CD8-positive, alpha-beta memory T cell (primary cell): ENCODE data around the gene MFSD6. TPM values are rescaled to one million over a fixed set of nuclear protein-coding genes. Genes with fewer than 3 reads are reported as not detected.

ENCODE experiments used
- CTCF ChIA-PET: fragments of 350-600 bp; sonication (Branson Sonifier 250); formaldehyde crosslinking; loops from one replicate; lab custom pipeline; 2021; ENCODE audit warnings: antibody characterized with exemption; lab: Charles Lee
- POLR2A ChIA-PET: fragments of 350-600 bp; sonication (Branson Sonifier 250); formaldehyde crosslinking; loops from one replicate; lab custom pipeline; 2021; ENCODE audit warnings: antibody characterized with exemption; lab: Charles Lee
- DNase-seq, 5 donors: peaks; one replicate each; pipeline versions ENCODE4 v3.0.0 to v3.0.0-alpha.2; 2020 to 2022; ENCODE audit warnings: mixed read lengths in 1 of 5
- H3K27ac ChIP-seq: one replicate; pipeline ENCODE4 v1.7.0; 2013; ENCODE audit warnings: low read depth, mild to moderate bottlenecking, low read length, moderate library complexity
- H3K27me3 ChIP-seq: 2 replicates; pipeline ENCODE4 v1.7.0; 2013; ENCODE audit warnings: low read length, mild to moderate bottlenecking; ENCODE audit not compliant: insufficient read depth, poor library complexity, severe bottlenecking
- H3K36me3 ChIP-seq: 2 replicates; pipeline ENCODE4 v1.7.0; 2013; ENCODE audit warnings: mild to moderate bottlenecking, low read length, moderate library complexity; ENCODE audit not compliant: insufficient read depth
- H3K4me1 ChIP-seq: 2 replicates; pipeline ENCODE4 v1.7.0; 2013; ENCODE audit warnings: mild to moderate bottlenecking, low read length, moderate library complexity; ENCODE audit not compliant: insufficient read depth
- H3K4me3 ChIP-seq: 2 replicates; pipeline ENCODE4 v1.7.0; 2013; ENCODE audit warnings: mild to moderate bottlenecking, low read length
- H3K9me3 ChIP-seq: 2 replicates; pipeline ENCODE4 v1.7.0; 2013; ENCODE audit warnings: mild to moderate bottlenecking, low read length
- H3K27ac Mint-ChIP-seq, 8 donors: one replicate each; pipeline ENCODE4 v1.8.0; 2020 to 2021; ENCODE audit warnings: mixed read lengths in 8 of 8, mild to moderate bottlenecking in 6 of 8, inconsistent platforms in 3 of 8, moderate library complexity in 3 of 8
- H3K27me3 Mint-ChIP-seq, 2 donors: one replicate each; pipeline ENCODE4 v1.8.0; 2020 to 2021; ENCODE audit warnings: mixed read lengths in 2 of 2, mild to moderate bottlenecking in 1 of 2, moderate library complexity in 1 of 2
- H3K36me3 Mint-ChIP-seq, 3 donors: one replicate each; pipeline ENCODE4 v1.8.0; 2020 to 2021; ENCODE audit warnings: mixed read lengths in 3 of 3, inconsistent platforms in 1 of 3, mild to moderate bottlenecking in 1 of 3
- H3K4me1 Mint-ChIP-seq, 3 donors: one replicate each; pipeline ENCODE4 v1.8.0; 2020 to 2021; ENCODE audit warnings: mixed read lengths in 3 of 3, inconsistent platforms in 1 of 3, mild to moderate bottlenecking in 1 of 3
- H3K4me3 Mint-ChIP-seq, 7 donors: one replicate each; pipeline ENCODE4 v1.8.0; 2020 to 2021; ENCODE audit warnings: mixed read lengths in 7 of 7, mild to moderate bottlenecking in 6 of 7, moderate library complexity in 4 of 7, inconsistent platforms in 2 of 7
- H3K9me3 Mint-ChIP-seq, 5 donors: one replicate each; pipeline ENCODE4 v1.8.0; 2020 to 2022; ENCODE audit warnings: mixed read lengths in 5 of 5, mild to moderate bottlenecking in 3 of 5, moderate library complexity in 2 of 5, inconsistent platforms in 1 of 5
- polyA plus RNA-seq: library from polyadenylated mRNA; unstranded; fragments of 300-500 nt; fragmentation: Illumina TruSeq; gene quantifications from one replicate; pipeline ENCODE4 v1.2.3, GENCODE V29; 2021
- total RNA-seq, 2 experiments: library from RNA; stranded (reverse); gene quantifications; one replicate each; pipeline ENCODE4 v1.2.3, GENCODE V29; 2021

Gene MFSD6
- total and polyA plus RNA-seq, 3 experiments from 2014 or later: 31.8 to 65.7 (median 64.9) TPM

DNA sequence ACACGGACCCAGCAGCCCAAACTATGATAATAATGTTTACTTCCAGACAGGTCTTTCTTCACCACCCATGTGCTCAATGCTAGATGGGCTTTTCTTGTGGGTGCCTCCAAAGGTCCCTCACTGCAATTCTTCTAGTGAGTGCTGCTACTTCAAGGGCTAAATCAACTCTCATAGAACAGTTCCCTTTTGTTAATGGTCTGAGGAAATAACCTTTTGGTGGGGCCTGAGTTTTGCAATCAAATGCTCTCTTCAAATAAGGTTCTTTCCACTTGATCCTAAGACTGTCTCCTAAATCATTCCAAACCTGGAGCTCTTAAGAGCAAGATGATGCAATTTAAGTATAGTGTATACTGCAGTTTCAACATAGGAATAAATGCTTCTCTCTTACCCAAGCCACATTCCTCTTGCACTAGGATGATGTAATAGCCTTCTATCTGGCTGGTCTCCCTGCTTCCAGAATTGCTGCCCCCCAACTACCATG, 120.4 kb downstream of the MFSD6 start:
- H3K36me3 Mint-ChIP-seq: peaks cover 3 to 10% (median 4%) of the 10 kb centered on the region in 3 donors
- H3K27me3 Mint-ChIP-seq: no peaks in the 10 kb centered on the region
- H3K27me3 ChIP-seq: no peaks in the 10 kb centered on the region
- no peak overlapping the region for H3K4me3 ChIP-seq
- ChIA-PET POLR2A (no interaction called here), CTCF (no interaction called here)
- no peaks in the 10 kb centered on the region for H3K9me3 Mint-ChIP-seq
- H3K4me1 ChIP-seq: peaks cover 38% of the 10 kb centered on the region
- H3K4me1 Mint-ChIP-seq: peaks cover 30 to 75% (median 65%) of the 10 kb centered on the region in 3 donors
- no peak overlapping the region for H3K4me3 Mint-ChIP-seq
- H3K36me3 ChIP-seq: no peaks in the 10 kb centered on the region
- no peak overlapping the region for H3K27ac ChIP-seq
- H3K27ac Mint-ChIP-seq: peak overlapping the region in 3 of 8 donors; percentile 2 to 65 (median 5)
- no peaks in the 10 kb centered on the region for H3K9me3 ChIP-seq
- DNase-seq: no peak

DNA sequence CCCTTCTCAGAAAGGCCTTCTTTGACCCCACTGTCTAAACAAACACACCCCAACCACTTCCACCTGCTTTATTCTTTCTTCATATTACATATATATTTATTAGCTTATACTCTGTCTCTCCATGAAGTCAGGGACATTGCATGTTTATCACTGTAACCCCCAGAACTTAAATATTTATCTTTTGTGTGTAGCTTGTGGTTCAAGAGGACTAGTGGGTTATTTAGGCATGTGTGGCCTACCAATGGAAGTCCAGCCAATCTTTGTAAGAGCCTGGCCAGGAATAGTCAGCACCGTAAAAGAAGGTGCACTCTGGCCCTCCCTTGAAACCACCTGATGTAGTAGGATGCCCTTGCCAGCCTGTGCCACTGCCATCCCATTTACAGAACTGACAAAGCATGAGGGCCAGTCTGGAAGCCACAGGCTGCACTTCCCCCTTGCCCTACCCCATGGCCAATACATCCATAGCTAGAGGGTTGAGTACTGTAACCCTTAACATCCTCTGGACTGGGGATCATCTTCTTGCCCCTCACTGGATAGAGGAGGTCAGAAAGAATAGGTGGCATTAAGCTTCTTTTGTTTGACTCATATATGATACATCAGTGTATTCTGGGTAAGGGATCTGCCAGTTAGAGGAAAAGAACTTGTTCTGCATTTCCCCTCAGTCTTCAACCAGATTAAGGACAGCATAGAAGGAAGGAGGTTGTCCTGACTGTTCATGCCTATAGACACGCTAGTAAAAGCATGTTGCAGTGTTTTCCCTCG, 121.5 kb downstream of the MFSD6 start:
- POLR2A ChIA-PET: no interaction called here
- no peaks in the 10 kb centered on the region for H3K27me3 ChIP-seq
- CTCF ChIA-PET: interaction anchor here (1.3 kb wide), 1 partner anchor 147 kb away, joined by 3 read pairs; no protein-coding TSS in a partner anchor
- DNase-seq: no peak
- H3K27ac ChIP-seq: no peak overlapping the region
- H3K4me1 ChIP-seq: peaks cover 44% of the 10 kb centered on the region
- H3K9me3 ChIP-seq: no peaks in the 10 kb centered on the region
- Mint-ChIP-seq H3K4me1 (peaks cover 35 to 77% (median 71%) of the 10 kb centered on the region in 3 donors), H3K27ac (peak overlapping the region in 4 of 8 donors; percentile 19 to 62 (median 38)), H3K4me3 (peak overlapping the region in 1 of 7 donors; percentile 22), H3K9me3 (no peaks in the 10 kb centered on the region), H3K36me3 (peaks cover 0 to 8% (median 6%) of the 10 kb centered on the region in 3 donors), H3K27me3 (no peaks in the 10 kb centered on the region)
- H3K36me3 ChIP-seq: no peaks in the 10 kb centered on the region
- no peak overlapping the region for H3K4me3 ChIP-seq

GRCh38 chr2:190530248-190530900, 122.2 kb downstream of the MFSD6 start:
- no peak for DNase-seq
- no peaks in the 10 kb centered on the region for H3K27me3 Mint-ChIP-seq

DNA sequence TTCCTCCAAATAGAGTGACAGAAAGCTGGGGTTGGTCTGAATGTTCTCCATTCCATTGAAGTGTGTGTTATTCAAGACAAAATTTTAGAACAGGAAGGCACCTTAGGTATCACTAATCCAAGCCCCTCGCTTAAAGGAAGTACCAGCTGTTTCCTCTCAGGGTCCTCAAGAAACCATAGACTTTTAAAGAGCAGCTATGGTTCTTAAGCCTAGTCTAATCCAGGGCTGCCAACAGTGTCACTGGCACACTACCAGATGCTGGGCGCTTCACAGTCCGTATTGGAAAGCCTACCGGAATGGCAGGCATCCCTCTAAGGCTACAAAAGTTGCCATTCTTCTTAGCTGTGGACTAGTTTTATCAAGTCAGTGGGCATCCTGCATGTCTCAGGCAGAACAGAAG, 124.4 kb downstream of the MFSD6 start:
- H3K36me3 Mint-ChIP-seq: peaks cover 3 to 12% (median 11%) of the 10 kb centered on the region in 3 donors

More at GRCh38 chr2:190530248-190530900, 122.2 kb downstream of the MFSD6 start:
- Mint-ChIP-seq H3K36me3 (peaks cover 0 to 11% (median 6%) of the 10 kb centered on the region in 3 donors), H3K4me3 (peak overlapping the region in 1 of 7 donors; percentile 22), H3K9me3 (no peaks in the 10 kb centered on the region), H3K27ac (peak overlapping the region in 2 of 8 donors; percentile 29 to 41), H3K4me1 (peaks cover 36 to 78% (median 77%) of the 10 kb centered on the region in 3 donors)
- ChIA-PET CTCF (interaction anchor here (1.3 kb wide), 1 partner anchor 148 kb away, joined by 3 read pairs; no protein-coding TSS in a partner anchor), POLR2A (no interaction called here)
- Histone ChIP-seq H3K4me3 (no peak overlapping the region), H3K27ac (no peak overlapping the region), H3K4me1 (peaks cover 44% of the 10 kb centered on the region), H3K9me3 (no peaks in the 10 kb centered on the region), H3K36me3 (no peaks in the 10 kb centered on the region), H3K27me3 (no peaks in the 10 kb centered on the region)

DNA sequence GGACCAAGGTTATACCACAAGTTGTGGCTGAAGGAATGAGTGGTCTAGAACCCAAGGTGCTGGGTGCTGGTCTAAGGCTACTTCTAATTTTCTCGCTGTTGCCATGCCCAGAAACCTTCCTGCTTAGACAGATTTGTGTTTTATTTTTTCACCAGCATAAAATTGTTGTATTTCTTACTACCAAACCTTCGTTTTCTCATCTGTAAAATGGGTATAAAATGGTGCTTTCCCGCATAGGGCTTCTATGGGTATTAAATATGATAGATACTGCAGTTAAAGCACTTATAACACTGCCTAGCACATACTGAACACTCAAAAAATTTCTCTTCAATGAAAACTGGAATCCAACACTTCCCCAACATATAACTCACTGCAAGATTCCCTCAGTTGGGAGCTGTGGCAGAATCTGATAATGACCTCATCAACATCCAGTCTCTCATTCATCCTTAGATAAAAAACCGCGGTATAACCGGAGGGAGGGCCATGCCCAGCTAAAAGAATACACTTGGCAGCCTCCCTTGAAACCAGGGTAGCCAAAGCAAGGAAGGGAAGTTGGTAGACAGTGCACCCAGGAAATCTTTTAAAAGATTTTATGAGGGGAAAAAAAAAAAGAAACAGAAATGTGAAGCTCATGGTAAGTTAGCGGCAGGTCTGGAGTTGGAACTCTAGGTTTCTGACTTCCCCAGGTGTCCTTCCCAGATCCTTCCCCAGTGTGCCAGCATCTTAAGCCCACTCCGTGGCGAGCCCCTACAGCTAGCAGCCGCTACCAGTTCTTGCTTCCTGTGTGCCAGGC, 125.2 kb downstream of the MFSD6 start:
- peaks cover 0 to 16% (median 12%) of the 10 kb centered on the region in 3 donors for H3K36me3 Mint-ChIP-seq
- DNase-seq: peak in 1 of 5 donors; percentile 7
- Histone ChIP-seq H3K4me3 (peak overlapping the region; percentile 92), H3K9me3 (no peaks in the 10 kb centered on the region), H3K27ac (peak overlapping the region; percentile 93), H3K27me3 (no peaks in the 10 kb centered on the region), H3K4me1 (peaks cover 52% of the 10 kb centered on the region), H3K36me3 (no peaks in the 10 kb centered on the region)
- ChIA-PET CTCF (interaction anchor here (0.7 to 1.0 kb wide), 4 partner anchors 16 to 147 kb away, joined by 4 to 6 read pairs (median 5); partner anchors contain the start of gene NAB1), POLR2A (interaction anchor here (0.7 to 2.3 kb wide), 14 partner anchors 10 to 749 kb away, joined by 3 to 31 read pairs (median 5); partner anchors contain the start of genes GLS, ORMDL1 and PMS1)
- peaks cover 39 to 77% (median 74%) of the 10 kb centered on the region in 3 donors for H3K4me1 Mint-ChIP-seq
- H3K9me3 Mint-ChIP-seq: peaks cover under 1 to 8% (median 4%) of the 10 kb centered on the region in 5 donors
- peak overlapping the region; percentile 99 to 100 (median 100) for H3K27ac Mint-ChIP-seq
- peak overlapping the region; percentile 95 to 99 (median 98) for H3K4me3 Mint-ChIP-seq
- H3K27me3 Mint-ChIP-seq: no peaks in the 10 kb centered on the region

More for the DNA sequence above, 124.4 kb downstream of the MFSD6 start:
- no peaks in the 10 kb centered on the region for H3K27me3 ChIP-seq
- H3K36me3 ChIP-seq: no peaks in the 10 kb centered on the region
- peaks cover 39 to 83% (median 78%) of the 10 kb centered on the region in 3 donors for H3K4me1 Mint-ChIP-seq
- no peaks in the 10 kb centered on the region for H3K27me3 Mint-ChIP-seq
- no peak overlapping the region for H3K4me3 ChIP-seq
- no peaks in the 10 kb centered on the region for H3K9me3 ChIP-seq
- no peak overlapping the region for H3K27ac ChIP-seq
- DNase-seq: no peak
- H3K9me3 Mint-ChIP-seq: peaks cover 0 to 4% (median 3%) of the 10 kb centered on the region in 5 donors
- peaks cover 52% of the 10 kb centered on the region for H3K4me1 ChIP-seq
- H3K4me3 Mint-ChIP-seq: peak overlapping the region in 6 of 7 donors; percentile 29 to 99 (median 96)
- peak overlapping the region in 7 of 8 donors; percentile 50 to 100 (median 99) for H3K27ac Mint-ChIP-seq
- ChIA-PET CTCF (no interaction called here), POLR2A (no interaction called here)

DNA sequence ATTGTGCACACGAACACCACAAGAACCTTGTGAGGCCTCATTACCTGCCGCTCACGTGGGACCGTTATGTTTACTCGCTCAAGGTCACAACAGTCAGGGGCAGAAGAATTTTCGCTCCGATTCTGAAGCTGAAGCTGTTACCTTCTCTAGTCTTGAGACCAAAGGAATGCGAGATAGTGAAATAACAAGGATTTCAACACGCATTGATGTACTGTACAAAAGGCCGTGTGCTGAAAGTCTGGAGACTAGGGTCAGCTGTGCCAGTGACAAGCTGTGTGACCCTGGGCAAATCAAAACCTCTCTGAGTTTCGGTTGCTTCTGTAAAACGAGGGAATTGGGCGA, 125.8 kb downstream of the MFSD6 start:
- H3K4me3 Mint-ChIP-seq: peak overlapping the region; percentile 95 to 99 (median 98)
- peaks cover 0 to 22% (median 13%) of the 10 kb centered on the region in 3 donors for H3K36me3 Mint-ChIP-seq
- H3K4me1 ChIP-seq: peaks cover 52% of the 10 kb centered on the region
- H3K9me3 ChIP-seq: peaks cover 2% of the 10 kb centered on the region
- CTCF ChIA-PET: interaction anchor here (0.7 to 1.0 kb wide), 4 partner anchors 17 to 146 kb away, joined by 4 to 6 read pairs (median 5); partner anchors contain the start of gene NAB1
- H3K27me3 ChIP-seq: no peaks in the 10 kb centered on the region
- no peaks in the 10 kb centered on the region for H3K36me3 ChIP-seq
- POLR2A ChIA-PET: interaction anchor here (0.7 to 2.3 kb wide), 15 partner anchors 11 to 750 kb away, joined by 3 to 31 read pairs (median 5); partner anchors contain the start of genes GLS, ORMDL1 and PMS1
- peaks cover 5 to 13% (median 7%) of the 10 kb centered on the region in 5 donors for H3K9me3 Mint-ChIP-seq
- H3K27me3 Mint-ChIP-seq: no peaks in the 10 kb centered on the region
- H3K4me3 ChIP-seq: peak overlapping the region; percentile 92
- peak overlapping the region; percentile 93 for H3K27ac ChIP-seq
- DNase-seq: peak; percentile 29 to 79 (median 58)
- H3K27ac Mint-ChIP-seq: peak overlapping the region; percentile 99 to 100 (median 100)
- peaks cover 39 to 73% (median 68%) of the 10 kb centered on the region in 3 donors for H3K4me1 Mint-ChIP-seq
